Fibroblast of upper back skin (primary cell): ENCODE data around the gene ATG12.
A peak's percentile ranks its signal among the peaks of the same experiment; 100 is the strongest.
"Not testable (repeated sequence)": the region's sequence is repeated elsewhere in the genome, so short reads cannot be mapped to it uniquely, and the experiment has no call there.

Source experiments
- DNase-seq: peaks from one replicate; pipeline ENCODE4 v3.0.0-alpha.2; 2013

ATG12 gene

DNA sequence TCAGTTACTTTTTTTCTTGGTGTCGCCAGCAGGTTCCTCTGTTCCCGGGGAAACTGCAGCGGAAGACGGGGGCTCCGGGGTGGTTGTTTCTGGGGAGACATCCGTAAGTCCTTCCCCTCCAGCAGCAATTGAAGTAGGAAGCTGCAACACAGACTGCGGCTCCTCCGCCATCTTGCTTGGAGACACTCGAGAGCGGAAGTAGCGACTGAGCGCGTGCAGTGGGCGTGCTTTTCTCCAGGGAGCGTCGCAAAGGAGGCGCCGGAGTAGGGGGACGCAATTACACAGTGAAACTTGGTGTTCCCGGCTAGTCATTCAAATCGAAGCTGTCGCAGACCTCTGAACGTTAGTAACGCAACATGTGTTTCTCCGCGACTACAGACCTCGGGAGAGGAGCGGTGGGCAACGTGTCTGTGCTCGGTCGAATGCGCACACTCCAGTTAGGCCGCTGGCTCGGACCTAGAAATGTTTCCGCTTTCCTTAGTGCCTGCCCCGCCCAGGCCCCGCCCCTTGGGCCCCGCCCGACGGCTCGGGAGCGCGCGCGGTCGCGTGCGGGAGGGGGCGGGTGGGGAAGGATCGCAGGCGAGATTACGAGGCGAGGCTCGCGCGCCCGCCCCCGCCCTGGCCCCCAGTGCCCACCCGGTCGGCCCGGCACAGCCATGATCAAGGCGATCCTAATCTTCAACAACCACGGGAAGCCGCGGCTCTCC, at the start of gene ATG12, which contains the start of gene AP3S1:
ATG12 (minus strand) TSS at position 184 of the 707 bp plus-strand sequence; CDS start at position 171, 13 bp downstream.
AP3S1 (plus strand) TSS at position 554 of the 707 bp plus-strand sequence; CDS start at position 657, 103 bp downstream.
- peak; percentile 90 for DNase-seq

DNA sequence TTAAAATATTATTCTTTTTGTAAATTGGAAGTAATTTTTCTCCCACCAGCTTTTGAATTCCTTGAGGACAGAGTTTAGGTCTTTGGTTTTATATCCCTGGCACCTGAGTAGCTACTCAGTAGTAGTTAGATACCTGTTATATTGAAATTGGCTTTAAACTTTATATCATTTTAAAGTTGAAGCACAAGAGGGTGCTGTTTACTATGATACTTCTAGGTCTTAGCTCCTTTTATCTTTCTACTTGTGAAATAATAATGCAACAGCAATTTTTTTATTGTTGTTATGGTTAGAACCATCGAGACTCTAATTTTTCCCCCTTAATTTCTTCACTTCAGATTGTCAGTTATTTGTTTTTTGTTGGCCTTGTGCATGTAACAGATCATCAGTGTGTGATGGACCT, 46.7 kb upstream of the ATG12 start:
- peak; percentile 19 for DNase-seq

DNA sequence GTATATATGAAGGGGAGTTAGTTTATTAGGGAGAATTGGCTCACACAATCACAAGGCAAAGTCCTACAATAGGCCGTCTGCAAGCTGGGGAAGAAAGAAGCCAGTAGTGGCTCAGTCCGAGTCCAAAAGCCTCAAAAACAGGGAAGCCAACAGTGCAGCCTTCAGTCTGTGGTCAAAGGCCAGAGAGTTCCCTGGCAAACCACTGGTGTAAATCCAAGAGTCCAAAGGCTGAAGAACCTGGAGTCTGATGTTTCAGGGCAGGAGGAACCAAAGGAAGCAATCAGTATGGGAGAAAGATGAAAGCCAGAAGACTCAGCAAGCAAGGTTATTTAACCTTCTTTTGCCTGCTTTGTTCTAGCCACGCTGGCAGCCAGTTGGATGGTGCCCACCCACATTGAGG, 43.8 kb upstream of the ATG12 start:
- DNase-seq: not testable (repeated sequence)

DNA sequence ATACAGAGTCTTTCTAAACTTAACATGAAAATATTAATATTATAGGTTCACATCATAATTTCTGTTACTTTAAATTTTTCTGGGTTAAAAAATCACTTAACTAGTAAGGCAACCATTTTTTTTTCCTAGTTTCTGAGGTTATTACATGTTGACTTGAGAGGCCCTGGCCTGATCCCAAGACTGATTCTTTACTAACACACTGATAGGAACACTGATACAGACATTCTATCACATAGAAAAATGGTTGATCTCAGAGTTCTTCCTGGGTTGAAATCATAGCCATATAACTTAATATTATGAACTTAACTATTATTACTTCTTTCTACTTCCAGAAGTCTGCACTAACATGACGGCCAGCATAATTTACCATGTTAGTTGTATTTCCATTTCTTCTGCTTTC, 43.3 kb upstream of the ATG12 start:
- no peak for DNase-seq

DNA sequence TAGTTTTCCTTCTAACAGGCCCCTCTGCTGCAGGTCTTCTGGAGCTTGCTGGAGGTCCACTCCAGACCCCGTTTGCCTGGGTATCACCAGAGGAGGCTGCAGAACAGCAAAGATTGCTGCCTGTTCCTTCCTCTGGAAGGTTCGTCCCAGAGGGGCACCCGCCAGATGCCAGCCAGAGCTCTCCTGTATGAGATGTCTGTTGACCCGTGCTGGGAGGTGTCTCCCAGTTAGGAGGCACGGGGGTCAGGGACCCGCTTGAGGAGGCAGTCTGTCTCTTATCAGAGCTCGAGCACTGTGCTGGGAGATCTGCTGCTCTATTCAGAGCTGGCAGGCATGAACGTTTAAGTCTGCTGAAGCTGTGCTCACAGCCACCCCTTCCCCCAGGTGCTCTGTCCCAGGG, 41.1 kb upstream of the ATG12 start:
- DNase-seq: not testable (repeated sequence)

DNA sequence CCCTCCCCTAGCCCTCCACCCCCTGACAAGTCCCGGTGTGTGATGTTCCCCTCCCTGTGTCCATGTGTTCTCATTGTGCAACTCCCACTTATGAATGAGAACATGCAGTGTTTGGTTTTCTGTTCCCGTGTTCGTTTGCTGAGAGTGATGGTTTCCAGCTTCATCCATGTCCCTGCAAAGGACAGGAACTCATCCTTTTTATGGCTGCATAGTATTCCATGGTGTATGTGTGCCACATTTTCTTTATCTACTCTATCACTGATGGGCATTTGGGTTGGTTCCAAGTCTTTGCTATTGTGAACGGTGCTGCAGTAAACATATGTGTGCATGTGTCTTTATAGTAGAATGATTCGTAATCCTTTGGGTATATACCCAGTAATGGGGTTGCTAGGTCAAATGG, 36.0 kb upstream of the ATG12 start:
- not testable (repeated sequence) for DNase-seq

DNA sequence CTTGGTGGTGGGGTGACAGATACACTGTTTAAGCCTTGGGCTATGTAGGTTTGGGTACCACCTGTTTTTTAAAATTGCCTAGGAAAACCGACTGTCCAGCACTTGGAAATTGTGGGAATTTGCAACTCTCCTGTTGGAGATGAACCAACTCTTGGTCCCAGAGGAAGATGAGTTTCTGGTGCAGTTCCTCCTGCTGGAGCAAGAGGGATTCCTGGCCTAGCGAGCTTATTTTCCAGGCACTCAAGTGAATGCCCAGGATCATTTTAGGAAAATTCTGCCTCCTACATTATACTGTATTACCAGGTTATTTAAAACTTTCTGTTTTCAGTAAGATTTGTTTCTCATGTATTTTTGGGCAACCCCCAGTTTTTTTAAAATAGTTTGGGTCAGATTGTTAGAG, 34.1 kb upstream of the ATG12 start:
- DNase-seq: no peak

DNA sequence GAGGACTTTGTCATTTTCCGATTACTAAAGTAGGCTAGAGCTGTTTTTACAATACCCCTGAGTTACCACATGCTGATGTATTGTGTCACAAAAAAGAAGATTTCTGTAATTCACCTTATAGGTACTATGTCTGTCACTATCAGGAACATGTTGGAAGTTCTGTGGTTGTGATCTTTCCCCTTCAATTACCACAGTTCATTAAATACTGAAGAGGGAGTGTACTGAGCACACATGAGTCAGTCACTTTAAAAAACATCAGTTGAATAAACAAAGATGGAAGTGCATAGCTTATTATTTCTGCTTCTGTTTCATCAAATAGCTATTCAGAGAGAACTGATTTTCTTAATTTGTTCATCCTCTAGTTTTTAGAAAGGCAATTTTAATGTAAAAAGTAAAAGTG, 32.0 kb upstream of the ATG12 start:
- DNase-seq: peak; percentile 14

DNA sequence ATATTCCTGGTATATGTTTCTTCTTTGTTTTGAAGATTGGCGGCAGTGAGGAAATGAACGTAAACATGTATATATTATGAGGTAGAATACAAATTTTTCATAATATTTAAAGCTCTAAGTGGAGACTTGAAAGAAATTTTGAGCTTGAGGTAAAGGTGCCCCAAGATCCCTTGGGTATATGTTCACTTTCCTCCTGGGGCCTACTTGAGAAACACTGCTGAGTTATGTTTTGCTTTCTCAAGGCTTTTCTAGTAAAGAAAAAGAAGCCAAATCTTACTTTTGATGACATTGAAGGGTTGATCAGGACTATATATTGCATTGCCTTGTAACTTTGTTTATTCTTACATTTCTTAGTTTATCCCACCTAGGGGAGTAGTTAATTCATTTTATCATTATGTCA, 31.1 kb upstream of the ATG12 start:
- DNase-seq: no peak

DNA sequence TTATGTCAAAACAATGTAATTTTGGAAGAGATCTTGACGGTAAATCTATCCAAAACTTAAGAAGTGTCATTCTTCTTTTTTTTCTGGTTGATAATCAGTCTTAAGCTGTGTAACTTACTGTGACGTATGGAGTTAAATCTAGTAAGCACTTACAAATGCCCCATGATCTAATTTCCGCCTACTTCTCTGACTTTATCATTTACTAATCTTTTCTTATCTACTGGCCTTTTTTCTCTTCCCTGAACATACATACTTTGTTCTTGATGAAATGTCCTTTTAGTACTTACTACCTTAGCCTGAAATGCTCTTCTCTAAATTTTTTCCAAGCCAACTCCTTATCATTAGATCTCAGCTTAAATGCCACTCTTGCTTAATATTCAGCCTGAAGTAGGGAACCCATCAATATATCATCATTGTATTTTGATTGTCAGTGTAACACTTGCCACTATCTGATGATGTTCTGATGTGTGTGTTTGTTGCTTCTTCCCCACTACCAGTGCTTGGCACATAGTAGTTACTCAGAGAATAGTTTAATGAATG, 28.0 kb upstream of the ATG12 start:
- no peak for DNase-seq

DNA sequence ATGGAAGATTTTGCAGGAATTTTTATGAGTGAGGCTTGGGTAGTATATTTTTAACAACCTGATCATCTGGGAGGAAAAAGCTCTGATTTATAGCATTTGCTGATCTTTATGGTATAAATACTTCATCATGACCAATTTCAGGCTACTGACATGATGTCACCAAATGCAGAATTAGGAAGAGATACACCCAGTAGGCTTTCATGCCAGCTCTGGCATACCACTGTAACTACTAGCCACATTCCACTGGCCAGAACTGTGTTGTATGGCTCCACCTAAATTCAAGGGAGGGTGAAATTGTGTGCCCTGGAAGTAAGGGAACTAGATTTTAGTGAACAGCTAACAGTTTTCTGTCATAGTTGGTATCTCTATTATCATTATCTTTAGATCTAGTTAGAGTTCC, 18.0 kb upstream of the ATG12 start:
- no peak for DNase-seq

DNA sequence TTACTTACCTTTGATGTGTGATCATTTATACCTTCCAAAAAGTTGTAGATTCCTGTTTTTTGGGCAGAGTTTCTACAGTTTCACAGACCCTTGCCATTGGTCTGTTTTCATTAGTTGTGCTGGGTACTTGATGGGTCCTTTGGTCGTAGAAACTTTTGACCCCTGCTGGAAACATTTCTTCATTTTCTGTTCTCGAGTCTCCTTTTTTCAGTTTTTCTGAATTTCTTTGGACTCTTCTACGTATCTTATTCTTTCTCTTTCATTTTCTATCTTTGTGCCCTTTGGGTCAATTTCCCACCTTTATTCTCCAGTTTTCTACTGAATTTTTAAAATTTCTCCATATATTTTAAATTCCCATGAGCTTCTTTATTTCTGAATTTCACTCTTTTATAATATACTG, 17.0 kb upstream of the ATG12 start:
- no peak for DNase-seq

DNA sequence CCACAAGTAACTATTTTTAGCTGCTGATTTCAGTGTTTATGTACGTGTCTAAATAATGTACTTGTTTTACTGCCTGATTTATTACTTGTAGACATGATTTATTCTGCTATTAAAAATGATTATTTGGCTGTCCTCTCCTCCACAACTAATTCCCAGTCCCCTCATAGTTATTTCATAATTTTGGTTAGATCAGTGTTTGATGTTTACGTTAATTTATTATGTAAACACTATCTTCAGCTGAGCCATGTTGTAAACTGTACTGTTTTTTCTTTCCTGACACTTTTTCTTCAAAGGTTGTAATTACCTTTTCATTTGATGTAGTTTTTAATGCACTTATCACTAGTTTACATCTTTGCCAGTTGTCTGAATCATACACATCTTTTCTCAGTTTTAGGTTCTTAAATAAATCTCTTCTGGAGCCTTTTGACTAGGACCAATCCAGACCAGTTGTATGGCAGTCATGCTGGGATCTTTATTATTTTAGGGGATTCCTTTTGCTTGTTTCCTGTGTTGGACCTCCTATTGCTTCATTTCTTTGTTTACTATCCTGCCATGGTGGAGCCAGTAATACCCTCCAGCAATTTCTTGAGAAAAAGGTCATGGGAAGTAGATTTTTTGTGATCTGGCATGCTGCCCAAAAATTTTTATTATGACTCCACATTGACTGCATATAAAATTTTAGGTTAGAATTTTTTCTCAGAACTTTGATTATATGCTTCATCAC, 16.4 kb upstream of the ATG12 start:
- peak; percentile 25 for DNase-seq

DNA sequence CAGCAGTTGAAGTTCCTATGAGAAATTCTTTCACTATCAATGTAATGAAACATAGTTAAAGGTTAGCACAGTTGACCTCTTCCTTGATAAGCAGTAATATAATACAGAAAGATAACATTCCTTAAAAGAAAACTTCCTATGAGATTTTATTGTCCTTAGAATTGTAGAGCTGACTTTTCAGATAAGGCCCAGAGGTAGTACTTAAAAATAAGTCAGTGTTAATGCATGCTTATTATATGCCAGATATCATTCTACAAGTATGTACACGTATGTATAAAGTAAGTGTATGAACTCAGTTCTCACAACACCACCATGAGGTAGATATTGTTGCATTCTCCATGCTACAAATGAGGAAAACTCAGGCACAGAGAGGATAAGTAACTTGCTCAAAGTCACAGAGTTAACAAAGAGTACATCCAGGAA, 15.7 kb upstream of the ATG12 start:
- no peak for DNase-seq

DNA sequence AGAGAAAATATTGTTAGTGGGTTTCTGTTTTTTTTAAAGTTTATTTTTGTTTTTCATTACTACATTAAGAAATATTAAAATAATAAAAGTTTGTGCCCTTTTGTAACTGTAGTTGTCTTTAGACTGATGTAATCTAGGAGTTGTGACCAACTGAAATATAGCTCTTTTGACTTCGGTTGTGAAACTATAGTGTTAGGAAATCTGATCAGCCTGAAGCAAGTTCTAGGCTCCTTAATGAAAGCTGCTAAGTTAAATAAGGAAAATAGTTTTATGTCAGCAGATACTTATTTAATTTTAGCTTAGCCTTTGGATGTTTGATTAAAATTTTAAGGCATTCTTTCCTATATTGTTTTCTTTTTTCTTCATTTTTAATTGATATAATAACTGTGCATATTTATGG, 14.6 kb upstream of the ATG12 start:
- DNase-seq: no peak

DNA sequence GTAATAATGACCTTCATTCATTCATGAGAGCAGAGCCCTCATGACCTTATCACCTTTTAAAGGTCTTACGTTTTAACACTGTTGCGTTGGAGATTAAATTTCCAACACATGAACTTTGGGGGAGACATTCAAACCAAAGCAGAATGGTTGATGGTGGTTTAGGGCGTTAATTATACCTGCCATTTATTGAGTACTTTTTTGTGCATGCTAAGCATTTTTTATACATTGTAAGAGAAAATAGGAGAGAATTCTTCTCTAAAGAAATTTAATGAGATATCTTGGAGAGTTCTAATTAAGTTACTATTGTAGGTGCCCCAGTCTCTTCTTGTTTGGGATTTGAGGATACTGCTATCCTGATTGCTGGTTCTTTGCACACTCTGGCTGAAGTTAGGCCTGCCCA, 12.8 kb upstream of the ATG12 start:
- no peak for DNase-seq

DNA sequence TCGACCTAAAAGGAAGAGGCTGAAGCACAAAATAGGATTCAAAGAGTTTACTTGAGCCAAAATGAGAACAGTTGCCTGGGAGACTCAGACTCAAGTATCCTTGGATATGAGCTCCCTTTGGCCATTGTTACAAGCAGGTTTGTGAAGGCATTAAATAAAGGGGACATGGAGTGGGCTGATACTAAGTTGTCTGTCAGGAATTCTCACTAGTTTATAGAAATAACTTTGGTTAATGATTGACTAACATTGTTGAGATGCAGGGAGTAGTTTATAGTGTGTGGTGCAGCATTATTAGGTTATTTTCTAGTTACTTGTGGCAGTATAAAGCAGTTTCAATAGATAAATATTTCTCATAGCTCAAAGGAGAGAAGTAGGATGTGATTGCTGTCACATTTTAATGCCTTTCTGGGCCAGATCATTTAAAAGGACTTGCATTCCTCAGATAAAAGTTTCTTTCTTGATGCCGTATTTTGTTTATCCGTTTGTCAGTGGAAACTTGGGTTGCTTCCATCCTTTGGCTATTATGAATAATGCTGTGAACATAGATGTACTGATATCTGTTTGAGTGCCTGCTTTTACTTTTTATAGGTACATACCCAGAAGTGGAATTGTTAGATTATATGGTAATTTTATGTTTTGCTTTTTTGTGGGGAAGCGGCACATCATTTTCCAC, 9.5 kb upstream of the ATG12 start:
- DNase-seq: no peak

DNA sequence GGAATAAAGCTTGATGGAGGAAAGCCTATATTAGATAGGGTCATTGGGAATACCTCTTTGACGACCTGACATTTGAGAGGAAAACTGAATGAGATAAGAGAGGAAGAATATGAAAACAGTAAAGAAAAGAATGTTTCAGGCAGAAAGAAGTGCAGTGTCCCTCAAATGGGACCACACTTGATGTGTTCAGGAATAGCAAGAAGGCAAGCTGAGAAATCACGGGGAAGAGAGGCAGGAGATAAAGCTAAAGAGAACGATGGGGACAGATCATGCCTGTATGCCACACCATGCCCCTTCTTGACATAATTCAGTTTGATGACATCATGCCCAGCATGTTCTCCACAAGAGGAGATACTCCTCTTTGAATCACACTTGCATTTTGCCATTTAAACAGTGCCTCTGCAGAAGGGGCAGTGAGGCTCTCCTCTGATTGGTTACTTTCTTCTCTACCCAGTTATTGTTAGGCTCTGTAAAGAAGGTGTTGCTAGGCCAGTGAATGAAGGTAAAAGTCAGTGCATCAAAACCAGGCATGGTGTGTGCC, 8.0 kb upstream of the ATG12 start:
- DNase-seq: no peak

DNA sequence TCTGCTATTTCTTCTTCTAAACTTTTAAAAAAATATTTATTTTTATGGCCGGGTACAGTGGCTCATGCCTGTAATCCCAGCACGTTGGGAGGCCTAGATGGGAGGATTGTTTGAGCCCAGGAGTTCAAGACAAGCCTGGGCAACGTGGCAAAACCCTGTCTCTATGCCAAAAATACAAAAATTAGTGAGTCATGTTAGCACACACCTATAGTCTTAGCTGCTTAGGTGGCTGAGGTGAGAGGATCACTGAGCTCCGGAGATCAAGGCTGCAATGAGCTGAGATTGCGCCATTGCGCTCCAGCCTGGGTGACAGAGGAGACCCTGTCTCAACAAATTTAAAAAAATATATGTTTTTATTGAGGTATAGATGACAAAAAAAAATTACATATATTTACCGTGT, 5.9 kb upstream of the ATG12 start:
- no peak for DNase-seq

DNA sequence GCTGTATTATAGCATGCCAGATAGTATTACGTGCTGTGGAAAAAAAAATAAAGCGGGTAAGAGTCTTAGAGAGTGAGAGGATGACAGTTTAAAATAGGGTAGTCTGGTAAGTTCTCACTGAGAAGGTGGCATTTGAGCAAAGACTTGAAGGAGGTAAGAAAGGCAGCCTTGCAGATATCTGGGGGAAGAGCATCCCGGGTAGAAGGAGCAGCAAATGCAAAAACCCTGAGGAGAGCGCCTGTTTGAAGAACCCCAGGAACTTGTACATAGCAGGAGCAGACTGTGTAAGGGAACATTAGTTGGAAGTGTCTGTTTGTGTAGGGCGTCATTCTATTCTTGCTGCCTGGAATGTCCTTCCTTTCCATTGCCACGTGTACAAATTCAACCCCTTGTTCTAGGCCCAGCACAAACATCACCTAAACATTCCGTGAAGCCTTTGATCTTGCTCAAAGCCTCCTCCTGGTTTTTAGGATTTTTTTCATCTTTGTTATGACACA, 3.0 kb upstream of the ATG12 start:
- DNase-seq: no peak

DNA sequence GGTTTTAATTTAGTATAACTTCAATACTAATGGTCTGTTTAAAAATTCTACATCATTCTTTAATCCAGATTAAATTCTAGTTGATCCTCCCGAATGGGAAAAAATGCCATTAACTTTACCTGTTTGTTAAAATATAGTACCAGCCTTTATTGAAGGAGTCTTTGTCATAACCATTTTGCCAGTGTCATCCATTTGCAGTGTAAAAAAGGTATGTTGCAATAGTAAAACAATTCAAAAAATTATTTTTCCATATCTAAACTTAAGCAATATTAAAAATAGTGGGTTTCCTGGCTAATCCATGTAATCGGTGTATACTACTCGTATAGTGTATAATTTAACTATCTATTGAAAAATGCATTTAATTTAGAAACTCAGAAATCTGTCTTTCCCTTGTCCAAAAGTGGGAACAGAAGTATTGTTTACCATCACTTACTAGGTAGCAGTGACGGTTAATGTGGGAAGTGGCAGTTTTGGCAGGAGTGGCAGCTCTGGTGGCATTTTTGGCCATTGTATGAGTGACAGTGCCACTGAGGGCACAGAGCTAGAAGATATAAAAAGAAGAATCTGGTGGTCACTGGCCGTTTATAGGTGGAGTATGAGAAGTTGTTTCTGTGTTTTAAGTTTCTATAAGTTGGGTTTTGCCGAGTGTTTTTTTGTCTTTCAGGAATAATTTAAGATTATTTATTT, 2.2 kb upstream of the ATG12 start:
- DNase-seq: no peak

DNA sequence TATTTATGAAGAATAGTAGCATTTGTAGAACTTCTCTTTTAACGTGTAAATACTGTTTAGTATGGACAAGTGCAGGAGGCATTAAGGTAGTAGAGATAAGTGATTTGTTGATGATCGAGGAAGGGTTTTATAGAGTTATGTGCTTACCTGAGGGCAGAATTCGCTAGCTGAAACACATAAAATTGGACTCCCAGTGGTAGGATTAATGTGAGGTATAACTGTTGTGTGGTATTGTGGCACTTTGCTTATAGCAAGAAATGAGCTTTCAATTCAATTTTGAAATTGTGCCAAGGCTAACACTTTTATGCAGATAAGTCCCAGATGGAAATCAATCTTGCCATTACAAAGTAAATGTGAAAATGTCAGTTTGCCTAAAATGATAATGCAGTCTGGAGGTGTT, 1.6 kb upstream of the ATG12 start:
- no peak for DNase-seq
